Measurements from ENCODE around the gene C2CD2L. TPM values are rescaled to one million over a fixed set of nuclear protein-coding genes. Genes with fewer than 3 reads are reported as not detected.

C2CD2L gene
- total and polyA plus RNA-seq, 4 donors, result 2.5 to 6.3 (median 4.8) TPM

DNA sequence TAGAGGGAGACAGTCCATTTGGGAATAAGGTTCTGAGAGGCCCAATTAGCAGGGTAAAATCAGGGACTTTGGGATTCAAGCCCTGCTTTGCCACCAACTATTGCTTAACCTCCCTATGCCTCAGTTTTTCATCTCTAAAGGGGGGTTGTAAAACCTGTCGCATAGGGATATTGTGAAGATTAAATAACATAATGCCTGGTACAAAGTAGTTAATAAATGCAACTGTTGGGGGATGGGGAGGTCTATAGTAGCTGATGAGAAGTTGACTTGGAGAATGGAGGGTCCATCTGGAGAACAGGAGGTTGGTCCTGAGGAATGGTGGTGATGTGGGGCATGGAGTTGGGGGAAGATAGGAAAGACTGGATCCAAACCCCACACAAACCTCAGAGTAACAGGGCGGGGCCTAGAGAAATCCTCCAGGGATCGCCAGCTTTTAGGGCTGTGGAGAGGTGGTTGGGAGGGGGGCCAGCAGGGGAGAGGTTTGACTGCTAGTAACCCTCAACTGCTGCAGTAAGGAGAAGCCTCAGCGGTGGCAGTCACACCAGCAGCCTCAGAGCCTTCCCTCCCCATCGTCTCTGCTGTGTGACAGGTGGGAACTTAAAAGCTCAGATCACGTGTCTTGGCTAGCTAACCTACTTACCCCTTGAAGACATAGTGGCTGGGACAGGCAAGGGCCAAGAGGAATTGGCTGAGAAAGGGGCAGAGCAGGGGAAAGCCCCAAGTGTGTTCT is 40.6 kb downstream of the C2CD2L start:
- 67% methylated on average over 6 of the region's 6 CpGs for WGBS
- TF ChIP-seq, protein P1, sequence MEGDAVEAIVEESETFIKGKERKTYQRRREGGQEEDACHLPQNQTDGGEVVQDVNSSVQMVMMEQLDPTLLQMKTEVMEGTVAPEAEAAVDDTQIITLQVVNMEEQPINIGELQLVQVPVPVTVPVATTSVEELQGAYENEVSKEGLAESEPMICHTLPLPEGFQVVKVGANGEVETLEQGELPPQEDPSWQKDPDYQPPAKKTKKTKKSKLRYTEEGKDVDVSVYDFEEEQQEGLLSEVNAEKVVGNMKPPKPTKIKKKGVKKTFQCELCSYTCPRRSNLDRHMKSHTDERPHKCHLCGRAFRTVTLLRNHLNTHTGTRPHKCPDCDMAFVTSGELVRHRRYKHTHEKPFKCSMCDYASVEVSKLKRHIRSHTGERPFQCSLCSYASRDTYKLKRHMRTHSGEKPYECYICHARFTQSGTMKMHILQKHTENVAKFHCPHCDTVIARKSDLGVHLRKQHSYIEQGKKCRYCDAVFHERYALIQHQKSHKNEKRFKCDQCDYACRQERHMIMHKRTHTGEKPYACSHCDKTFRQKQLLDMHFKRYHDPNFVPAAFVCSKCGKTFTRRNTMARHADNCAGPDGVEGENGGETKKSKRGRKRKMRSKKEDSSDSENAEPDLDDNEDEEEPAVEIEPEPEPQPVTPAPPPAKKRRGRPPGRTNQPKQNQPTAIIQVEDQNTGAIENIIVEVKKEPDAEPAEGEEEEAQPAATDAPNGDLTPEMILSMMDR (IDR thresholded peaks at IDR 0.05; ENCODE audit: low read depth, low read length, missing input control), result no peak
- TF ChIP-seq NR2F2 (IDR thresholded peaks at IDR 0.05), result no peak
- no peak for TF ChIP-seq YY1 (IDR thresholded peaks at IDR 0.05)
- H3K27ac ChIP-seq (ENCODE audit: low read depth in 1 of 2, low read length in 2 of 2), result no peak overlapping the region
- DNase-seq (ENCODE audit: low spot score), result no peak
- no peaks in the 10 kb centered on the region for H3K9me3 ChIP-seq (ENCODE audit: control insufficient read depth in 4 of 4, low read length in 3 of 4)
- H3K27me3 ChIP-seq (ENCODE audit: control insufficient read depth in 4 of 4, insufficient read depth in 4 of 4, low read length in 3 of 4), result peaks cover 0 to 4% (median 0%) of the 10 kb centered on the region in 4 donors
- H3K9ac ChIP-seq (ENCODE audit: low read depth in 1 of 2, low read length in 2 of 2), result no peak overlapping the region
- H3K4me3 ChIP-seq (ENCODE audit: low read depth in 1 of 3, low read length in 3 of 3), result no peak overlapping the region
- H3K4me1 ChIP-seq (ENCODE audit: control insufficient read depth in 4 of 4, insufficient read depth in 4 of 4, low read length in 3 of 4), result peaks cover 4 to 23% (median 11%) of the 10 kb centered on the region in 4 donors
- no peaks in the 10 kb centered on the region for H3K36me3 ChIP-seq (ENCODE audit: control insufficient read depth in 4 of 4, insufficient read depth in 3 of 4, low read depth in 1 of 4, low read length in 3 of 4)

DNA sequence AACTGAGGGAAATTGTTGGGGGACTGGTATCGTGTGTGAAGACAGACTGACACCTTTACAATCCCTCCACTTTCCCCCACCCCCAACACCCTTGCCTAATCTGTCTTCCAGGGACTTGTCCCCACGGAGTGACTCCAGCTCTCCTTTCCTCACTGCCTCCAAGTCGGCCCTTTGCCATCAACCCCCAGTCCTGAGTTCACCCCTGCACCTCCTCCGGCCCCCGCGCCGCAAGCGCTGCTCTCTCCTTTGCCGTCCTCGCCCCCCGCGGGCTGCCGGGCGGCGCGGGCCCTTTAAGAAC is 41.5 kb downstream of the C2CD2L start:
- Histone ChIP-seq H3K9ac (ENCODE audit: low read depth in 1 of 2, low read length in 2 of 2) (no peak overlapping the region), H3K27me3 (ENCODE audit: control insufficient read depth in 4 of 4, insufficient read depth in 4 of 4, low read length in 3 of 4) (peaks cover 0 to 4% (median 0%) of the 10 kb centered on the region in 4 donors)

DNA sequence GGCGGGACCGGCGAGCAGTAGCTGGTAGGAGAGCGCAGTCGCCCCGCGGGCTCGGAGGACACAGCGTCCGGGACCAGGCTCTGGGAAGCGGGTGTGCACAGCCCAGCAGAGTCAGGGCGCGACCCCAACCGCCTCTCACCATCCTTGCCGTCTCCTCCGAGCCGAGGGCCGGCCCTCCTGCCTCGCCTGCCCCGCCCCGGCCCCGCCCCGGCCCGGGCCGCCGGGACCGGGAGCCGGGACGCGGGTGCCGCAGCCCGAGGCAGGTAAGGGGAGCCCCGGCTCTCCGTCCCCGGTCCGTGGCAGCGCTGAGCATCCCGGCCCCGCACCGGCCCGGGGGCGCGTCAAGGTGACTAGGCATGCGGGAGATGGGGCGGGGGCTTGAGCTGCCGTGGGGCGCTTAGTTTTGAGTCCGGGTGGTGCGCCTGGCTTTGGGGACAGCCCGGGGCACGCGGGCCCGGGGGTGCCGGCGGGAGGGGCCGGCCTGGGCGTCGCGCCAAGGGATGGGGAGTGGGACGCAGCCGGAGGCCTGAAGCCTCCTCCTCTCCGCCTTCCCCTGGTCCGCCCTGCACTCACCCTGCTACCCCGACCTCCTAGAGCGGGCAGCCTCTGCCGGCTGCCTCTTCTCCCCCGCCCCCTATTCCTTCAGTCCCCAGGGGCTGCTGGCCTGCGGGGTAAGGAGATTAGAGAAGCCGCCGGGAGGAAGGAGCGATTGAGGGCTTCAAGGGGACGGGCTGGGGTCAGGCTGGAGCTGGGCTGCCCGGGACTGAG is 42.1 kb downstream of the C2CD2L start, which contains the start of gene ABCG4:
TSS of gene ABCG4 (plus strand) at position 35 of the 768 bp plus-strand sequence. CDS start 914 bp downstream, outside the sequence.
- peak within 1 kb of the TSS in 2 of 3 donors; percentile 16 to 62 for H3K4me3 ChIP-seq (ENCODE audit: low read depth in 1 of 3, low read length in 3 of 3)
- H3K27ac ChIP-seq (ENCODE audit: low read depth in 1 of 2, low read length in 2 of 2), result no peak within 1 kb of the TSS
- H3K4me1 ChIP-seq (ENCODE audit: control insufficient read depth in 4 of 4, insufficient read depth in 4 of 4, low read length in 3 of 4), result peaks cover 2 to 16% (median 11%) of the 10 kb centered on the region in 4 donors
- no peak for DNase-seq (ENCODE audit: low spot score)
- H3K36me3 ChIP-seq (ENCODE audit: control insufficient read depth in 4 of 4, insufficient read depth in 3 of 4, low read depth in 1 of 4, low read length in 3 of 4), result no peaks in the 10 kb centered on the region
- TF ChIP-seq, protein P2, sequence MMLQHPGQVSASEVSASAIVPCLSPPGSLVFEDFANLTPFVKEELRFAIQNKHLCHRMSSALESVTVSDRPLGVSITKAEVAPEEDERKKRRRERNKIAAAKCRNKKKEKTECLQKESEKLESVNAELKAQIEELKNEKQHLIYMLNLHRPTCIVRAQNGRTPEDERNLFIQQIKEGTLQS (IDR thresholded peaks at IDR 0.05), result no peak
- TF ChIP-seq, protein P1 (IDR thresholded peaks at IDR 0.05; ENCODE audit: low read depth, low read length, missing input control), result no peak
- no peak for TF ChIP-seq NR2F2 (IDR thresholded peaks at IDR 0.05)
- TF ChIP-seq FOXA2 (IDR thresholded peaks at IDR 0.05), result no peak
- peaks cover 0 to 4% (median 0%) of the 10 kb centered on the region in 4 donors for H3K27me3 ChIP-seq (ENCODE audit: control insufficient read depth in 4 of 4, insufficient read depth in 4 of 4, low read length in 3 of 4)
- WGBS, result 2% methylated on average over 73 of the region's 73 CpGs
- no peak within 1 kb of the TSS for H3K9ac ChIP-seq (ENCODE audit: low read depth in 1 of 2, low read length in 2 of 2)
- H3K9me3 ChIP-seq (ENCODE audit: control insufficient read depth in 4 of 4, low read length in 3 of 4), result no peaks in the 10 kb centered on the region

More for the DNA sequence above, 41.5 kb downstream of the C2CD2L start:
- DNase-seq (ENCODE audit: low spot score), result no peak
- Histone ChIP-seq H3K4me1 (ENCODE audit: control insufficient read depth in 4 of 4, insufficient read depth in 4 of 4, low read length in 3 of 4) (peaks cover 2 to 19% (median 11%) of the 10 kb centered on the region in 4 donors), H3K4me3 (ENCODE audit: low read depth in 1 of 3, low read length in 3 of 3) (peak overlapping the region in 2 of 3 donors; percentile 16 to 62), H3K36me3 (ENCODE audit: control insufficient read depth in 4 of 4, insufficient read depth in 3 of 4, low read depth in 1 of 4, low read length in 3 of 4) (no peaks in the 10 kb centered on the region), H3K27ac (ENCODE audit: low read depth in 1 of 2, low read length in 2 of 2) (no peak overlapping the region), H3K9me3 (ENCODE audit: control insufficient read depth in 4 of 4, low read length in 3 of 4) (no peaks in the 10 kb centered on the region)
- WGBS, result 2% methylated on average over 16 of the region's 16 CpGs
- TF ChIP-seq FOXA2 (IDR thresholded peaks at IDR 0.05), result no peak
- TF ChIP-seq NR2F2 (IDR thresholded peaks at IDR 0.05), result no peak

Data from liver (tissue), 9 donors.